ENCODE measurements around the gene CCDC57. TPM values are rescaled to one million over a fixed set of nuclear protein-coding genes. Genes with fewer than 3 reads are reported as not detected.

Gene CCDC57
- total RNA-seq, 4 donors from 2014 or later, result 14.8 to 32.0 (median 21.9) TPM

DNA sequence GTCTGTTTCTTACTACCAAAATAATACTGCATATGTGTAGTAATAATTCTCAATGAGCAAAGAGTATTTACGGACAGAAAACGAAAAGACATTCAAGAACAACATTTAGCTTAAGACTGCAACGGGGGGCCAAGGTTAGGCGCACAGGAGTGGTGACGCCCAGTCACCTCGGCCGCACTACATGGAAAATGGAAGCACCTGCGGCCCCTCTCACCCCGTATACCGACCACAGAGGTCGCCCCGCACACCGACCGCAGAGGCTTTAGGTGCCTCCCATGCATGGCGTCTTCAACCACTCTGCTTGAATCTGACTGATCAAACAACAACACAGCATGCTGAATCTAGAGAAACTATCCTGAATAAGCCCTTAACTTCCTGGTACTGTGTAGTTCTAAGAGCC lies 26.4 kb downstream of the CCDC57 start:
- TF ChIP-seq, protein P1, sequence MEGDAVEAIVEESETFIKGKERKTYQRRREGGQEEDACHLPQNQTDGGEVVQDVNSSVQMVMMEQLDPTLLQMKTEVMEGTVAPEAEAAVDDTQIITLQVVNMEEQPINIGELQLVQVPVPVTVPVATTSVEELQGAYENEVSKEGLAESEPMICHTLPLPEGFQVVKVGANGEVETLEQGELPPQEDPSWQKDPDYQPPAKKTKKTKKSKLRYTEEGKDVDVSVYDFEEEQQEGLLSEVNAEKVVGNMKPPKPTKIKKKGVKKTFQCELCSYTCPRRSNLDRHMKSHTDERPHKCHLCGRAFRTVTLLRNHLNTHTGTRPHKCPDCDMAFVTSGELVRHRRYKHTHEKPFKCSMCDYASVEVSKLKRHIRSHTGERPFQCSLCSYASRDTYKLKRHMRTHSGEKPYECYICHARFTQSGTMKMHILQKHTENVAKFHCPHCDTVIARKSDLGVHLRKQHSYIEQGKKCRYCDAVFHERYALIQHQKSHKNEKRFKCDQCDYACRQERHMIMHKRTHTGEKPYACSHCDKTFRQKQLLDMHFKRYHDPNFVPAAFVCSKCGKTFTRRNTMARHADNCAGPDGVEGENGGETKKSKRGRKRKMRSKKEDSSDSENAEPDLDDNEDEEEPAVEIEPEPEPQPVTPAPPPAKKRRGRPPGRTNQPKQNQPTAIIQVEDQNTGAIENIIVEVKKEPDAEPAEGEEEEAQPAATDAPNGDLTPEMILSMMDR (IDR thresholded peaks at IDR 0.05), result no peak
- ATAC-seq (ENCODE audit: low FRiP score) (no peak), DNase-seq (ENCODE audit: low spot score) (no peak)

GRCh38 chr17:82184761-82185160 lies 27.9 kb downstream of the CCDC57 start:
- DNase-seq (ENCODE audit: low spot score) (no peak), ATAC-seq (ENCODE audit: low FRiP score) (no peak)
- TF ChIP-seq, protein P1 (IDR thresholded peaks at IDR 0.05), result no peak

- ATAC-seq (ENCODE audit: low FRiP score) (no peak), DNase-seq (ENCODE audit: low spot score) (no peak)
- TF ChIP-seq, protein P1 (IDR thresholded peaks at IDR 0.05), result no peak
These were observed 31.7 kb downstream of the CCDC57 start for GRCh38 chr17:82180776-82181528.

GRCh38 chr17:82179946-82180475 lies 32.6 kb downstream of the CCDC57 start:
- DNase-seq (ENCODE audit: low spot score), result no peak
- TF ChIP-seq, protein P1 (IDR thresholded peaks at IDR 0.05), result no peak
- ATAC-seq (ENCODE audit: low FRiP score), result no peak

DNA sequence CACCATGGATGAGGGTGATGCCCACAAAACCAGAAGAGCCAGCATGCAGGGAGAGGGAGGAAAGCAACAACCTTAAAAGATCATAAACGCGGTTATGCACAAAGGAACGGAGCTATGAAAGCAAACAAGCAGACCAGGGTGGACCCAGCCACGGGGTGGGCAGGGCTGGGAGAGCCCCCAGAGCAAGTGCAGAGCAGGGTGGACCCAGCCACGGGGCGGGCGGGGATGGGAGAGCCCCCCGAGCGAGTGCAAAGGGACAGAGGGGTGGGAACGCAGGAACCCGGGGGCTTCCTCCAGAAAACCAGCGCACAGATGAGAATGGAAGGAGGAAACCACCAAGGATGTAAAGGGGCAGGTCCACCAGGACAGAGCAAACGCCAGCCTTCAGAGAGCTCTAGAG lies 33.2 kb downstream of the CCDC57 start:
- TF ChIP-seq, protein P1 (IDR thresholded peaks at IDR 0.05), result no peak
- ATAC-seq (ENCODE audit: low FRiP score) (no peak), DNase-seq (ENCODE audit: low spot score) (no peak)

DNA sequence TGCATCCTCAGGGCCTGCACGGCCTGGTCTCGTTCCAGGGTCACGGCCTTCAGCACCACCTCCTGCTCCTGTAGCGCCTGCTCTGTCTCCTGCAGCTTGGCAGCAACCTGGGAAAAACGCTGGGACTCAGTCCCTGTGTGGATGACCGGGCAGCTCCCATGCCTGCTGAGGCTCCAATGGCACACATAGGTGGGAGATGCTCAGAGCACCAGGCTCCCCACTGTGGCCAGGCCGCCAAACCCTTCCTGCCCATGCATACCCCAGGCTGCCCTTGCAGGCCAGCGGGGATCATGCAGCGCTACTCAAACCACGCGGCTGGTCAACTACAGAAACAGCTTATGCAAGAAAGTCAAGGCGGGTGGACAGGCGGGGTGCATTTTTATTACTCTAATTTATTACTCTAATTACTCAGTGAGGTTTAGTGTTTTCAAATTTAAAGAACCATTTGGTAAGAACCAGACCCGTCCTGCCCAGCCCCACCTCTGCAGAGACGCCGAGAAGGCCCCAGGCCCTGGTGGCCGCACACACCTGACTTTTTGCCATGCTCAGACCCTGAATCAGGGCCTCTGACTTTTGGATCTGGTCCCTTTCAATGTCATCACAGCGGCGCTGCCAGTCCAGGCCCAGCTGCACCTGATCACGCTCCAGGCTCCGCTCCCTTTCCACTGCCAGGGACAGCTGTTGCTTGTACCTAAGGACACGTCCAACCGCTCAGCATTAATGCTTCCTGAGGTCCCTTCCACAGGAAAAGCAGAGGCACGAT lies 34.0 kb downstream of the CCDC57 start:
- no peak for ATAC-seq (ENCODE audit: low FRiP score)
- no peak for DNase-seq (ENCODE audit: low spot score)
- TF ChIP-seq, protein P1 (IDR thresholded peaks at IDR 0.05), result no peak
